HCT116 (cell line): ENCODE results near the gene STARD3. TPM values are rescaled to one million over a fixed set of nuclear protein-coding genes. Genes with fewer than 3 reads are reported as not detected.

Experiments
- ATAC-seq: fragments of 200-7000 bp; cut with Tn5 transposase; 2 replicates; pipeline ENCODE4 v1.9.1; 2020; ENCODE audit warnings: mild to moderate bottlenecking, moderate library complexity
- BruUV-seq: library from RNA; stranded (reverse); fragments of 400-500 nt; replicated peaks from 2 replicates; lab custom pipeline; 2021; lab: Mats Ljungman, UMichigan
- CTCF ChIA-PET: fragments of 300-600 bp; sonication (Branson Sonifier 250); formaldehyde crosslinking; loops from one replicate; lab custom pipeline; 2021; ENCODE audit warnings: antibody characterized with exemption; lab: Charles Lee
- POLR2A ChIA-PET: fragments of 300-600, 350-600 bp; sonication (Branson Sonifier 250); formaldehyde crosslinking; loops from one replicate; lab custom pipeline; 2021; ENCODE audit warnings: antibody characterized with exemption; lab: Charles Lee
- RAD21 ChIA-PET, 2 experiments: fragments of 300-600 bp; sonication (Branson Sonifier 250); formaldehyde crosslinking; loops; one replicate each; lab custom pipeline; 2023; ENCODE audit warnings: low total read pairs in 2 of 2; ENCODE audit not compliant: uncharacterized antibody in 2 of 2, unreplicated experiment in 2 of 2, low non-redundant PET in 1 of 2; lab: Charles Lee
- DNase-seq: peaks from one replicate; pipeline ENCODE4 v3.0.0-alpha.2; 2010; ENCODE audit warnings: low read depth, low spot score
- H2AFZ ChIP-seq: fragments of 200-600 bp; shearing (Covaris generic), sonication (generic); 2 replicates; pipeline ENCODE4 v1.6.1; 2017; ENCODE audit warnings: low read depth, mixed run types, mixed read lengths, antibody characterized with exemption, low read length; ENCODE audit not compliant: poor library complexity, severe bottlenecking
- H3K27ac ChIP-seq: 2 replicates; pipeline ENCODE4 v1.5.1; 2012; ENCODE audit warnings: low read depth, low read length
- H3K27me3 ChIP-seq: fragments of 200-600 bp; sonication (generic); 2 replicates; pipeline ENCODE4 v1.6.1; 2016; ENCODE audit warnings: mixed run types, low read length, mixed read lengths; ENCODE audit not compliant: insufficient read depth
- H3K36me3 ChIP-seq, 2 experiments: fragments of 200-500 bp in 1 of 2; fragments of 200-600 bp in 1 of 2; sonication (Bioruptor generic) in 1 of 2; sonication (generic) in 1 of 2; 2 replicates each; pipeline versions ENCODE4 v1.5.1 to v1.6.1; 2014 to 2016; ENCODE audit warnings: low read length in 2 of 2, inconsistent platforms in 1 of 2, mixed read lengths in 1 of 2, mixed run types in 1 of 2; ENCODE audit not compliant: insufficient read depth in 2 of 2, control insufficient read depth in 1 of 2
- H3K4me1 ChIP-seq, 2 experiments: fragments of 200-600 bp in 1 of 2; sonication (generic) in 1 of 2; 2 replicates each; pipeline versions ENCODE4 v1.5.1 to v1.6.1; 2012 to 2017; ENCODE audit warnings: low read length in 2 of 2, inconsistent platforms in 1 of 2, mild to moderate bottlenecking in 1 of 2, mixed read lengths in 1 of 2, mixed run types in 1 of 2, moderate library complexity in 1 of 2; ENCODE audit not compliant: insufficient read depth in 2 of 2, control insufficient read depth in 1 of 2
- H3K4me2 ChIP-seq: fragments of 200-600 bp; sonication (generic); 2 replicates; pipeline ENCODE4 v1.6.1; 2017; ENCODE audit warnings: mixed run types, low read length, mixed read lengths
- H3K4me3 ChIP-seq, 2 experiments: fragments of 200-600 bp in 1 of 2; sonication (generic) in 1 of 2; replicated peaks in 1 of 2; 2 replicates each; pipeline ENCODE4 v1.5.1; 2011 to 2016; ENCODE audit warnings: low read length in 2 of 2, control low read depth in 1 of 2, low read depth in 1 of 2, mild to moderate bottlenecking in 1 of 2, mixed read lengths in 1 of 2, mixed run types in 1 of 2
- H3K79me2 ChIP-seq: fragments of 200-600 bp; sonication (generic); 2 replicates; pipeline ENCODE4 v1.6.1; 2017; ENCODE audit warnings: mild to moderate bottlenecking, mixed run types, low read length, moderate library complexity, mixed read lengths; ENCODE audit not compliant: insufficient read depth
- H3K9ac ChIP-seq: fragments of 200-600 bp; sonication (generic); 2 replicates; pipeline ENCODE4 v1.6.1; 2016; ENCODE audit warnings: low read length, mixed read lengths
- H3K9me2 ChIP-seq: fragments of 200-600 bp; sonication (generic), shearing (Covaris generic); 2 replicates; pipeline ENCODE4 v1.6.1; 2017; ENCODE audit warnings: mixed run types, mild to moderate bottlenecking, moderate library complexity; ENCODE audit not compliant: insufficient read depth
- H3K9me3 ChIP-seq, 2 experiments: fragments of 200-500 bp in 1 of 2; fragments of 200-600 bp in 1 of 2; sonication (Bioruptor generic) in 1 of 2; sonication (generic) in 1 of 2; 2 replicates each; pipeline ENCODE4 v1.6.1; 2014 to 2017; ENCODE audit warnings: low read length in 2 of 2, mixed read lengths in 2 of 2, inconsistent platforms in 1 of 2, low read depth in 1 of 2, mild to moderate bottlenecking in 1 of 2, mixed run types in 1 of 2, moderate library complexity in 1 of 2; ENCODE audit not compliant: control insufficient read depth in 1 of 2, insufficient read depth in 1 of 2
- H4K20me1 ChIP-seq: fragments of 200-600 bp; sonication (generic), shearing (Covaris generic); 2 replicates; pipeline ENCODE4 v1.6.1; 2017; ENCODE audit warnings: mixed run types, mild to moderate bottlenecking, moderate library complexity; ENCODE audit not compliant: insufficient read depth
- CEBPB ChIP-seq: IDR thresholded peaks from 2 replicates; pipeline ENCODE4 v1.6.1; 2012; ENCODE audit warnings: low read depth
- EGR1 ChIP-seq: IDR thresholded peaks from 2 replicates; pipeline ENCODE4 v1.6.1; 2012; ENCODE audit warnings: low read depth
- ELF1 ChIP-seq: IDR thresholded peaks from 2 replicates; pipeline ENCODE4 v1.6.1; 2012; ENCODE audit warnings: low read depth, borderline replicate concordance
- EZH2 ChIP-seq: fragments of 200-600 bp; sonication (generic); IDR thresholded peaks from 2 replicates; pipeline ENCODE4 v1.6.1; 2017; ENCODE audit warnings: antibody characterized with exemption, mixed run types
- POLR2A ChIP-seq: IDR thresholded peaks from 2 replicates; pipeline ENCODE4 v1.7.0; 2011; ENCODE audit warnings: borderline replicate concordance; ENCODE audit not compliant: insufficient read depth, insufficient read length; ENCODE audit errors: extremely low read depth
- POLR2AphosphoS5 ChIP-seq: IDR thresholded peaks from 2 replicates; pipeline ENCODE4 v1.6.1; 2011; ENCODE audit warnings: mild to moderate bottlenecking, low read depth, low read length, moderate library complexity
- SIN3A ChIP-seq: IDR thresholded peaks from 2 replicates; pipeline ENCODE4 v1.6.1; 2012; ENCODE audit warnings: low read depth
- SP1 ChIP-seq: IDR thresholded peaks from 2 replicates; pipeline ENCODE4 v1.6.1; 2012; ENCODE audit warnings: low read depth
- SRF ChIP-seq: IDR thresholded peaks from 2 replicates; pipeline ENCODE4 v1.6.1; 2012; ENCODE audit warnings: low read depth
- TCF7L2 ChIP-seq: IDR thresholded peaks from 2 replicates; pipeline ENCODE4 v1.7.0; 2011; ENCODE audit warnings: borderline replicate concordance, inconsistent platforms; ENCODE audit not compliant: insufficient read depth, insufficient read length; ENCODE audit errors: extremely low read depth
- intact Hi-C: fragments of 100-400 bp; cut with micrococcal nuclease; formaldehyde crosslinking; loops from 2 replicates; pipeline ENCODE4 v1.10.0; 2022
- total RNA-seq: library from RNA; stranded (reverse); gene quantifications from one replicate; pipeline ENCODE4 v1.2.1, GENCODE V29; 2021; ENCODE audit not compliant: unreplicated experiment
- TF ChIP-seq, protein P1 (sequence below): IDR thresholded peaks from 2 replicates; pipeline ENCODE4 v1.6.1; 2012

STARD3 gene
- total RNA-seq, 1 experiment from 2014 or later = 73.9 TPM

DNA sequence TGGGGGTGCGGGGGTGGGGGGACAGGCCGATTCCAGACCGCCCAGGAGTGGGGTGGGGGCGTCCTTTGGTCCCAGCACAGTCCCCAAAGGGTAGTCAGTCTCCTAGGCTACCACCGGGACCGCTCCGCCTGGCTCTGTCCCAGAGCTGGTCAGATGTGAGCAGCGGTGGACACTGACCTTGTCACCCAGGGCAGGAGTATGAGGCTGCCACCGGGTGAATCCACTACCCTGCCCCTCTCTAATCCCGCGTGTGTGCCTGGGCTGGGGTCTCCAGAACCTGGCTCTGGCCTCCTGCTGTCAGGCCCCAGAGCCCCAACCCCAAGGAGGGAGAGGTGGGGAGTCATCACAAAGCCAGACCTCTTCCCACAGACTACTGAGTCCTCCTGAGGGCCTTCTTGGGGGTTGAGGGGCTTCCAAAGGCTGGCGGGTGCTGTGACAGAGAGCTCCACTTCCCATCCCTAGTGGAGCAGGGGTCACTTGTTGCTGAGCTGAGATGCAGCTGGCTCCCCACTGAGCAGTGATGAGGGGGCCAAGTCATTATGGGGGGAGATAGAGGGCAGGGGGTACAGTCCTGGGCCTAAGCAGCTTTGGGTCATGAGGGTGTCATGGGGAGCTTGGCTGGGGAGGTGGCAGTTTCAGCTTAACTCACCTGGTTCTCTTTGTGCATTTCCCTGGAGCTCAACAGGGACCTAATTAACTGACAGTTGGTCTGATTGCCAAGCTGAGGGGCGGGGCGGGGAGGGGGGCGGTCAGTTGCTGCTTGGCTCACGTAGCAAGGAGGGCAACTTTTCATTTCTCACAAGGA is 9.0 kb upstream of the STARD3 start:
- ATAC-seq = no peak
- CTCF ChIA-PET = interaction anchor here (1.3 to 8.3 kb wide), 3 partner anchors 6 to 80 kb away, joined by 5 to 157 read pairs (median 8); no protein-coding TSS in a partner anchor

DNA sequence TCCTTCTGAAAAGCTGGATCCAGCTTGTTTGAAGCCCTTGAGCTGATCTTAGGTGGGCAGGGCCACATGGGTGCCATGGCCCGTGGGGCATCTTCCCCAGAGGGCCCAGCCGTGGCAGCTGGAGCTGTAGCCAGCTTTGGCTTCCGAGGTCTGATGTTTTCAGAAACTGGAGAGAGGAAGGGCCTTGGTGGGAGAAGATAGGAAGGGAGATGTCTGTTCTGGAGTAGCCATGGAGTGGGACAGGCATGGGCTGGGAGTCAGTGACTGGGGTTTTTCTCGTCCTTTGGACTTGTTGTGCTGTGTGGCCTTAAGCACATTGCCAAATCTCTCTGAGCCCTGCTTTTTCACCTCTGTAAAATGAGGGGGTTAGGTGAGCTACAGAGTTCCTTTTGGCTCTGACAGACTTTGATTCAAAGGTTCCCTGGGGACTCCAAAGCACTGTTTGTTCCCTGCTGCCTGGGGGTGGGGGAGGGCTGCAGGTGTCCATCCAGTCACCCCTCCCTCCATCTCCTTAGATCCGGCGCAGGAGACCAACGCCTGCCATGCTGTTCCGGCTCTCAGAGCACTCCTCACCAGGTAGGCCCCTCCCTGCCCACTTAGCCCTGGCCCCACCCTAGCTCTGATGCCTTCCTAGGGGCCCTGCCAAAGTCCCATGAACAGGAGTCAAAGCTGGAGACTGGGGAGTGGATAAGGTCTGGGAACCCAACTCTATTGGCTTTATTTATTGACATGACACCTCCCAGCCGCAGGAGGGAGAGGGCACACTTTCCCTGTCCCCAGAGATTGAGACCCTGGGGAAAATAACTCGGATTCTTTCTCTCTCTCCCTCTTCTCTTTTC is 8.1 kb upstream of the STARD3 start:
- BruUV-seq = no TSS peak
- DNase-seq = no peak
- ChIA-PET CTCF (interaction anchor here (1.3 to 8.3 kb wide), 3 partner anchors 7 to 81 kb away, joined by 5 to 157 read pairs (median 8); no protein-coding TSS in a partner anchor), POLR2A (no interaction called here)
- H3K4me2 ChIP-seq = no peak overlapping the region
- H3K27ac ChIP-seq = no peak overlapping the region
- ATAC-seq = no peak
- H3K36me3 ChIP-seq = no peaks in the 10 kb centered on the region
- H3K79me2 ChIP-seq = no peaks in the 10 kb centered on the region
- H4K20me1 ChIP-seq = no peaks in the 10 kb centered on the region
- H3K9me2 ChIP-seq = no peaks in the 10 kb centered on the region
- TF ChIP-seq ELF1 (no peak), TCF7L2 (no peak), SP1 (no peak), POLR2AphosphoS5 (no peak), EGR1 (no peak), CEBPB (no peak), SIN3A (no peak), EZH2 (no peak), POLR2A (no peak), SRF (no peak)
- TF ChIP-seq, protein P1, sequence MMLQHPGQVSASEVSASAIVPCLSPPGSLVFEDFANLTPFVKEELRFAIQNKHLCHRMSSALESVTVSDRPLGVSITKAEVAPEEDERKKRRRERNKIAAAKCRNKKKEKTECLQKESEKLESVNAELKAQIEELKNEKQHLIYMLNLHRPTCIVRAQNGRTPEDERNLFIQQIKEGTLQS = no peak
- TF ChIP-seq, all 23 proteins: peak for 0
- H3K9ac ChIP-seq = no peak overlapping the region
- no peaks in the 10 kb centered on the region for H3K27me3 ChIP-seq
- RAD21 ChIA-PET = no interaction called here
- intact Hi-C loops = no loop called here
- no peaks in the 10 kb centered on the region for H3K9me3 ChIP-seq
- no peak overlapping the region for H2AFZ ChIP-seq
- H3K4me1 ChIP-seq = peaks cover 32 to 44% of the 10 kb centered on the region in 2 experiments
- H3K4me3 ChIP-seq = no peak overlapping the region

More for the DNA sequence above, 9.0 kb upstream of the STARD3 start:
- Histone ChIP-seq H3K36me3 (no peaks in the 10 kb centered on the region), H3K4me2 (no peak overlapping the region), H3K27me3 (no peaks in the 10 kb centered on the region), H3K4me3 (no peak overlapping the region), H3K9me2 (no peaks in the 10 kb centered on the region), H3K9me3 (no peaks in the 10 kb centered on the region), H3K4me1 (peaks cover 26 to 44% of the 10 kb centered on the region in 2 experiments), H4K20me1 (no peaks in the 10 kb centered on the region), H3K27ac (no peak overlapping the region), H2AFZ (no peak overlapping the region), H3K79me2 (no peaks in the 10 kb centered on the region), H3K9ac (no peak overlapping the region)
- intact Hi-C loops = no loop called here
- DNase-seq = no peak
- no TSS peak for BruUV-seq
- ChIA-PET POLR2A (interaction anchor here (0.7 kb wide), 1 partner anchor 186 kb away, joined by 3 read pairs; no protein-coding TSS in a partner anchor), RAD21 (no interaction called here)
- TF ChIP-seq CEBPB (no peak), POLR2A (no peak), EZH2 (no peak)
